HUDEP-2 (cell line): Measurements from ENCODE around the gene RASSF6.
"Not testable (repeated sequence)": the region's sequence is repeated elsewhere in the genome, so short reads cannot be mapped to it uniquely, and the experiment has no call there.

Source experiments
- DNase-seq, 76 experiments: peaks; one replicate each; lab custom pipeline; 2025; ENCODE audit not compliant: unreplicated experiment in 76 of 76; lab: John Stamatoyannopoulos, UW

RASSF6 gene

DNA sequence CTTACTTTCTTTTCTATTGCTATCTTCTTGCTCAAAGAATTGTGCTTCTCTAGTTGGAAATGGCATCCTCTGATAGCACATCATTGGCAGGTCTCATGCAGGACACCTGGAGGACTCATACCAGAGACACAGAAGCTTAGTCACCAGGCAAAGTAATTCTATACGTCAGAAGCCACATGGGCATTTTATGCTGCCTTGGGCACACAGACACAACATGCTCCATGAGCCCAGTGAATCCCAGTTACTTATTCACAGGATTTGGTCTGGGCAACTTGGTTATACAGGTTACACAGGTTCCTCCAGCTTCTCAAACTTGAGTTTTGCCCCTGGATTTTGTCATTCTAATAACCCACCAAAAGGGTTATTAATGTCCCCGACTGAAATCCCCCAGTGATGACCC lies 7.1 kb downstream of the RASSF6 start:
- DNase-seq, result no peak

DNA sequence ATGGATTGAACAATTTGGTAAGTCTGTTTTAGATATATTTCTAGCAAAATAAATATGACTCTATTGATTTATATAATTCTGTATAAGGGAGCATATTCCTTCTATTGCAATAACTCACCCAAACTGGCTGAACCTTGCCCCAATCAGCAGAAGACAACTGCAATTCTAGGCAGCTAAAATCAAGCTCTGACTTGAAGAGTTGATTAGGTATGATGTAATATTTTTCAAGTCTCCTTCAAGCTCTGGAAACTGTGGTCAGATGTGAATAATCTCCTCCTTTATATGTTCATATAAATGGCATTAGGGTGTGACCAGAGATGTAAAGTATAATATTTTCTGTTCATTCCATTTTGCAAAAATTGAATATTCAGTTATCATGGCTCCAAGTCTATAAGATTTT lies 8.2 kb downstream of the RASSF6 start:
- no peak for DNase-seq

DNA sequence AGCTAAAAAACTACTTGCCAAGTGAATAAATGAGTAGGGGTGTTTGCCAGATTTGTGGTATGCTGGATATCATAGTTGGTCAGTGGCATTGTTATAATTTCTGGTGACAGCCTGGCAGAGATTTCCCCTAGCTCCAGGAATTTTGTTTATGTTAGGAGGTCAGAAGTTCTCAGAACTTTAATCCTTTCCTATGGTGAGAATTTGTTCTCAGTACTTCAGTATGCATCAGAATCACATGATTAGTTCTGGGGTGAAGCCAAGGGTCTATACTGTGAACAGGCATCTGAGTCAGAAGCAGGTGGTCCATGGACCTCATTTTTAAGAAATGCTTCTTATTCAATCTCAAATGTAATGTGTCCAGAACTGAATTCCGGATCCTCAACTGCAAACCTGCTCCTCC lies 10.5 kb downstream of the RASSF6 start:
- no peak for DNase-seq

DNA sequence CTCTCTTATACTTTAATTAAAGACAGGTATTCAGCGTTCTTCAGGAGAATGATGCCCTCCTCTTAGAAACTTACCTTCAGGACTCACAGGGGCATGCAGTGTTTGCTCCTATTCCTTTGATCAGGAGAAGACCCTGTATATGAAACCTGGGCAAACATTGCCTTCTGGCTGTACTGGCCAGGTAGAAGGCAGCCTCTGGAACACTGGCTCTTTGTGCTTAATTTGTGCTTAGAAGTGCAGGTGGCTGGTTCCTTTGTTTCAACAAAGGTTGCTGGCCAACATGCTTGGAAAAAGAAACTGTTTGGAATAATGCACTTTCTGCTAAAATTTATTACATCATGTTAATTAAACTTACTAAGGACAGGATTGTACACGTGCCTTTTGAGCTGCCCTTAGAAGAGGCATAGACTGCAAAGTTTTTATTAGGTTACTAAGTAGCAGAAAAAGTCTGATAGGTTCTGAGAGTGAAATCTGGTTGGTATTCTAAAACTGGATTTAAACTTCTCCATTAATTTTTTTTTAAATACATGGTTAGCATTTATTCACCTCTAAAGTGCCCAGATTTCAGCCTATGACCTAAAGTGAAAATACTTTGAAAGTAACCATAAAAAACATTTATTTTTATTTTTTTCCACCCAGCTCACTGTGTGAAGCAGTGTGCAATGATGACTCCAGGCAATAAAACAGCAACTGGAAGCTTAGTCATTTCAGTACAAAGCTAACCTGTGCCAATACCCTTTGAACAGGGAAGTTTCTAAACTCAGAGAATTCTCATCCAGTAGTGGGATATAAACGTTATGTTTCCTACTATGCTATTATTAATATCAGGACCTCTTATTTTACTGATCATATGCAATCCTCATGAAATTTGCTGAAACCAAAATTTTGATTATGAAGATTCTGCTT lies 11.3 kb downstream of the RASSF6 start:
- no peak for DNase-seq

DNA sequence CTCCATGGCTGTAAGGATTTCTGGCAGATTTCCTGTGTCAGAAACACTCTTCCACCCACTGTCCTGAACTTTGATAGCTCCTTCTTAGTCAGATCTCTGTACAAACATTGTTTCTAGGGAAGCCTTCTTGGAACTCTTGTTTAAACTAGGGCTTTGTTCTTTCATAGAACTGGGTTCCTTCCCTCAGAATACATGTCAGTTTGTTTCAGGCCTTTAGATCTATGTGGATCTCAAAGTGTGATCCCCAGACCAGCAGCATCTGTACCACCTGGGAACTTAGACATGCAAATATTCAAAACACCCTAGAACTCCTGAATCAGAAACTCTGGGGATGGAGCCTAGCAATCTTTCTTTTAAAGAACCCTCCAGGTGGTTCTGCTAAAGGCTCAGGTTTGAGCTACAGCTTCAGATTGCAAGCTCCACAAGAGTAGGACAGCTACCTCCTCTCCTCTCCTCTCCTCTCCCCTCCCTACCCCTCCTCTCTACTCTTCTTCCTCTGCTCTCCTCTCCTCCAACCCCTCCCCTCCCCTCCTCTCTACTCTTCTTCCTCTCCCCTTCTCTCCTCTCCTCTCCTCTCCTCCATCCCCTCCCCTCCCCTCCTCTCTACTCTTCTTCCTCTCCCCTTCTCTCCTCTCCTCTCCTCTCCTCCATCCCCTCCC lies 12.7 kb downstream of the RASSF6 start:
- no peak for DNase-seq

DNA sequence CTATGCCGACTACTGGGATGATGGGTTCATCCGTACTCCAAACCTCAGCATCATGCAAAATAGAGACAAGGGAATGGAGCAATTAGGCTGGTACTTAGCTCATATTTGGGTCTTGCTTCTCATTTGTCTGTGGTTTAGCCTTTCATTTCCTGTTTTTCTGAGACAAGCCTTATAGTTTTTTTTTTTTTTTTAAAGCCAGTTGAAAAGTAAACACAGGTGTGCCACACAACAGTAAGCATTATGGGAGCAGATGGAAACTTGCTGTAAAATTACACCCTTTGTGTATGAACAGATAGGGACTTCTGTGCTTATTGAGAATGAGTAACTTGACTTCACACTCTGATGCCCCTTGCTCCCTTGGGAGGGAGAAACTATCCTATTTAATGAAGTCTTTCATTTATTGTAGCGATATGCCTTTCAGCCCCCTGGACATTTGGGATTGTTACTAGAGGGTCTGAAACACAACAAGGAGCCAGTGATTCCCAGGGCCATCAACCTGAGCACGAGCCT lies 13.7 kb downstream of the RASSF6 start:
- DNase-seq, result no peak

DNA sequence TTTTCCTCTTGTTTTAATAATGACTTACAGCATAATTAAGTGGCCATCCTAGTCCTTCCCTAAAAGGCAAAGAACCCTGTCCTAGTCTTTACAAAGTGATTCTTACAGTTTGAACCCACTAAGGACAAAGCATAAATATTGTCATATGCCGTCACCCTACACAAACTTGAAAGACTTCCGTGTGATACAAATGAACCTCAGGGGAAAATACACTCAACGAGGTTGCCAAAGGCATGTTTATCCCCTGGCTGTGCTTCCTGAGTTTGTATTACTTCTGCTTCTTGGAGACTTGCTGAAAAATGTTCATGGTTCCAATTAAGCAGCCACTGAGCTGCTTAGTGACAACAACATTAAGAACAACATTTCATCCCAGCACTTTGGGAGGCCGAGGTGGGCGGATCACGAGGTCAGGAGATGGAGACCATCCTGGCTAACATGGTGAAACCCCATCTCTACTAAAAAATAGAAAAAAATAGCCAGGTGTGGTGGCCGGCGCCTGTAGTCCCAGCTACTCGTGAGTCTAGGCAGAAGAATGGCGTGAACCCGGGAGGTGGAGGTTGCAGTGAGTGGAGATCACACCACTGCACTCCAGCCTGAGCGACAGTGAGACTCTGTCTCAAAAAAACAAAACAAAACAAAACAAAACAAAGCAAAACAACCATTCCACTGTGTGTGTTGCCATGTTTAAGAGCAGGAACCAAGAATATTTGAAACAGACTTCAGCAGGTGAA lies 16.2 kb downstream of the RASSF6 start:
- DNase-seq, result no peak

DNA sequence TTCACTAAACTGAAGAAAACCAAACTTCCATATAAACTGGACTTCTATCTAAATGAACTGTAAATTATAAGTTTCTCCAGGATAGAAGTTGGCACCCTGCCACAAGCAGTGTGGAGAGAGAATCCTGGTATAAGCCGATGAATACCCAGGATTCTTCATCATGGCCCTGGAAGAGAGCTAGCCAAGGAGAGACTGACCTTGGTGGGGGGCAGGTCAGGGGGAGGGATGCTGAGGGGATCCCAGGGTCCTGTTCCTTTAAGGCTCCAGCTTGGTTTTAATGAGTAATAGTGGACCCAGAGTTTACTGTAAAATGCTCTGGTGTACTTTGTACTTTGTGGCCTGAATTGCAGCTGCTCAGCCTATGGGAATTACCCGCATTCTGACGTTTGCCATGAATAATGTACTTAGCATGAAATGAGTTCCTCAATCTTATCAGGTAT lies 16.9 kb downstream of the RASSF6 start:
- DNase-seq, result no peak

DNA sequence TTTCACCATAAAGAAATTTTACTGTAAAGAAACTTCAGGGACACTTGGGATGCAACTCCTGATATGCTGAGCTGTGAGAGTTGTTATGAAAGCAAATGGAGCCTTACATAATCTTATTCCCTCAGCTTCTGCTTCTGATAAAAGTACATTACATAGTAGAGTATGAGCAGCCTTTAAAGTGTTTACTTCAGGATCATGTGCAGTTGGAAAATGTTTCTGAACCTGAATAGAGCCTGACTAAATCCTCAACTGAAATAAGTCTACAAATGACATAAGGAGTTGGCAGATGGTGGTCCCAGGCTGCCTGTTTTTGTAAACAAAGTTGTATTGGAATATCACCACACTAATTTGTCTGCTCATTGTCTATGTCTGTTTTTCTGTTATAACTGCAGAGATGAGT lies 19.3 kb downstream of the RASSF6 start:
- no peak for DNase-seq

DNA sequence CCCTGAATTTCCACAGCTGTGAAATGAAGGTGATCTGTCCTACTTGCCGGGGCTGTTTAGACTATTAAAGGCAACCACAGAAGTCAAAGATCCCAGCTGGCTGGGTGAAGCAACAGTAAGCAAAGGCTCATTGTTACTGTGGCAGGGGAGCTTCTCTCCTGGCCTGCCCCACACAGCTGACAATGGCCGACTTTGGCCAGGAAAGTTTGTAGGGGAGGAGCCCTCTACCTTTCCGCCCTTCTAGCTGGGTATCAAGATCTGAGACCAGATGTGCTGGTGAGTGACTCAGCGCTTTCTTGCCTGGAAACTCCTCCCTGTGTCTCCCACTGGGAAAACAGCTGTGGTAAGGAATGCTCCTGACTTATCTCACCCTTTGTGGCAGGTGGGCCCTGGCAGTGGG lies 21.1 kb downstream of the RASSF6 start:
- DNase-seq, result no peak

DNA sequence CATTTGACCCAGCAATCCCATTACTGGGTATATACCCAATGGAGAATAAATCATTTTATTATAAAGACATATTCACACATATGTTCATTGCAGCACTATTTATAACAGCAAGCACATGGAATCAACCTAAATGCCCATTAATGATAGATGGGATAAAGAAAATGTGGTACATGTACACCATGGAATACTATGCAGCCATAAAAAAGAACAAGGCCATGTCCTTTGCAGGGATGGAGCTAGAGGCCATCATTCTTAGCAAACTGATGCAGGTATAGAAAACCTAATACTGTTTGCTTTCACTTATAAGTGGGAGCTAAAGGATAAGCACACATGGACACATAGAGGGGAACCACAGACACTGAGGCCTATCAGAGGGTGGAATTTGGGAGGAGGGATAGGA lies 22.6 kb downstream of the RASSF6 start:
- DNase-seq, result no peak

DNA sequence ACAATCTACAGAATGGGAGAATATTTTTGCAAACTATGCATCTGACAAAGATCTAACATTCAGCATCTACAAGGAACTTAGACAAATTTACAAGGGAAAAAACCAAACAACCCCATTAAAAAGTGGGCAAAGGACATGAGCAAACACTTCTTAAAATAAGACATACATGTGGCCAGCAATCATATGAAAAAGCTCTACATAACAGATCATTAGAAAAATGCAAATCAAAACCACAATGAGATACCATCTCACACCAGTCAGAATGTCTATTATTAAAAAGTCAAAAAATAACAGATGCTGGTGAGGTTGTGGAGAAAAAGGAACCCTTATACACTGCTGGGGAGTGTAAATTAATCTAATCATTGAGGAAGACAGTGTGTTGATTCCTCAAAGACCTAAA lies 23.1 kb downstream of the RASSF6 start:
- not testable (repeated sequence) for DNase-seq

DNA sequence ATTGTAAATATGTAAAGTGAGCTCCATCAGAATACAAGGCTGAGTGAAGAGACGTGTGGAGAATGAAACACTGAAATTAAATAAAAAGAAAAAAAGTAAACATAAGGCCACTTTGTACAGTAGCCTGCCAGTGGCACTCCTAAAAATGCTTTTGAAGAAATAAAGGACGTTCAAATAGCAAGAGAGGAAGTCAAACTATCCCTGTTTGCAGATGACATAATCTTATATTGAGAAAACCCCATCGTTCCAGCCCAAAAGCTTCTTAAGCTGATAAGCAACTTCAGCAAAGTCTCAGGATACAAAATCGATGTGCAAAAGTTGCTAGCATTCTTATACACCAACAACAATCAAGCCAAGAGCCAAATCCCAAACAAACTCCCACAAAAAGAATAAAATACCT lies 24.2 kb downstream of the RASSF6 start:
- no peak for DNase-seq

DNA sequence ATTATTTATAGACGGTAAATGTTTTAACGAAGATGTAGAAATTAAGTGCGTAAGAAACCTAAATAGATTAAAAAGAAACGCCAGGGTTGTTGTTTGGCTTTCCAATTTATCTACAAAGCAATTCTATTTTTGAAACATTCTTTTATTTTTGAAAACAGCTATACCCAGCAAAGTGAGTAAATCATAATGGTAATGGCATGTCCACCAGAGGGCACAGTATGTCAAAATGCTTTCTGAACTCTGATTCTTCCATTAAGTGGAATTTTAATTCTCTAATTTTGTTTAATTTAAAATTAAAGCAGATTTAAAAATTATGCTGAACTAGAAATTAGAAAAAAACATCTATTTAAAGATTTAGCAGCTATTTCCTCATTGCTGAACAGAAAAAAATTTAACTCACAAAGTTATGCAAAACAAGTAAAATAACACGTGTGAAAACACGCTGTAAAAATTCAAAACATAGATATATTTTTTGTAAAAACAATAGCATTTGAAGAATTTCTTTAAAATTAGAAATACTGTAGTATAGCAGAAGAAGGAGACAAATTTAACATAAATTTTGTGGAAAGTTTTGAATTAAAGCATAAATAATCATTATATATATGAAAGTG lies 26.5 kb downstream of the RASSF6 start:
- DNase-seq, result peak in 3 of 76 experiments; percentile 4 to 13 (median 11)

DNA sequence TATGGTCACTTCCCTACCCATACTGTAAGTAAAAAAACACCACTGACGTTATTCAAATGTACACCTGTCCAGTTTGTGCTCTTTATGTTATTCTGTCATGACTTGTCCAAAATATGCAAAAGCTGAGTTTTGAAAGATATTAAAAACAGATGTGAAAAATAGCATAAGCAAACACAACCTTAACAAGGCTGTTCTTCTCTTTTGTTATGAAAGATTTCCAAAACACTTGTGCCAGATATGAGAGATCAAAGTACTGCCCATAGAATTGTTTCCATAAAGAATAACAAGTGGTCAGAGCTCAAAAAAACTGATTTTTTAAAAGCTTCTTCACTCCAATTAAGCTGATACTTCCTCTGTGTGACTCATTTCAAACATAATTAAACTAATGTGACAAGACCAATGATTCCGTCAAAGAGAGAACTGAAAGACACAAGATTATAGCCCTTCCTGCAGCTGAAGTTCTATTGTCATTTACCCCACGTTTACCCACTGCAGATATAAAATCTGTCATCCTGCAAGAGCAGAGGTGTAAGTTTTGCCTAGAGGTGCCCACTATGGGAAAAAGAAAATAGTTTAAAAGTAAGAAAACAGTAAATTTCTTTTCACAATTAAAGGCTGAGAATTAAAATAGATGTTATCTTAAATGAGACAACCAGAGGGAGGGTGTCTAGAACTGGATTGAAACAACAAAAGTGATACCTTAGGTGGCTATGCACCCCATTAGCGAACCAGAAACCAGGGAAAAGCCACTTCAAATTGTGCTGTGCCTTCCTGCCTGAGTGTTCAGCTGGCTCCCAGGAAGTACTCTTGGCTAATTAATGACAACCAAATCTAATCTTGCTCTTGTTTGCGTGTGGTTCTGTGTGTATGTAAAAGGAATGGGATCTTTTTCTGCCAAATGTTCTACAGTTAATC lies 30.1 kb downstream of the RASSF6 start:
- DNase-seq, result no peak

DNA sequence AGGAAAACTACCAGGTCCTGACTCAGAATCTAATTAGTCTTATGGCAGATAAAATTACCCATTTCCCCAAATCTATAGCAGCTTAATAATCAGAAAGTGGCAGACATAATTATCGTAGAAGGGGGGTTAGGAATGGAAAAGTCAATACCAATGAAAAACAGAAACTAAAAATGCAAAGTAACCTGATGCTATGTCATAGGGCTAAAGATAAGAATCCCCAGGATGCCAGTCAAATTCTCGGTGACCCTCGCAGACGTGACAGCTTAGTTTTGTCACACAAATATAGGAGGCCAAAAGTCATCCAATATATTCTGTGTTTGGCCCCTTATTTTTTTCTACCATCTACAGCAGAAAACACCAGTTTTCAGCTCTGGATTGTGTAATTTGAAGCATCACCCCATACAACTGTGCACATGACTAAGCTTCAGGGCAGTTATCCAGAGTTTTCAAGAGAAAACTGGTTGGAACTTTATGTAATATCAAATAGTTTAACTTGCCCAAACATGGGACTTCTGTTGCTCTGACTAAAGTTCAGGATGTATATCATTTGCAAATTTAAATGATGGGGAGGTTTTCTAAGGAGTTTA lies 30.9 kb downstream of the RASSF6 start:
- no peak for DNase-seq

DNA sequence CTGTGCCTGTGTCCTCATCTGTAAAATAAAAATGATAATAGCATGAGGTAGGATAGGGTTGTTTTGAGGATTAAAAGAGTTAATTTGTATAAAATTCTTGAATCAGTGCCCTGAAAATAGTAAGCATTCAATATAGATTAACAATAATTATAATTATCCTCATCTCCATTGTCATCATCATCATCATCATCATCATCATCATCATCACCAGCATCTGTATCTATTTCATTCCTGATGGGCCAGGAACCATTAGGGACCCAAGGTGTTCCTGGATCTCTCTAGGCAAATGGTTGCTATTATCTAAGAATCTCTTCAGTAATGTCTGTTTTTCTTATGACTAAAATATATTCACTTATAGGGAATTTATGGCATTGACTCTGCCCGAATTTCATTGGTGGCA lies 31.6 kb downstream of the RASSF6 start:
- no peak for DNase-seq

DNA sequence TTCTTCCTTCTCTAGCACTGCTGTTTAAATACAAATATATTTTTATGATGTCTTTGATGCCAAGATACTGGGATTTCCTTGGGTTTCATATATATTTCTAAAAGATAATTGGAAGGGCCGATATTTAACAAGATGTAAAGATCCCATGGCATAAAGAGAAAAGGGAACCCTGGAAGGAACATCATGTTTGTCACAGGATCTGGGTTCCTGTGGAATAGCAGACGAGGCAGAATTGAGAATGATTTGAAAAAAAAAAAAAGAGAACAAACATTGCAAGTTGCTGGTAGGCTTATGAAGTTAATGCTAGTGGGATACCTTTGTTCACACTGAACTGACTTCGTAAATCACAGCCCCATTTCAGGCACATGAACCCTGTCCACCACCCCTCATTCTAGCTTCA lies 33.6 kb downstream of the RASSF6 start:
- DNase-seq, result no peak

DNA sequence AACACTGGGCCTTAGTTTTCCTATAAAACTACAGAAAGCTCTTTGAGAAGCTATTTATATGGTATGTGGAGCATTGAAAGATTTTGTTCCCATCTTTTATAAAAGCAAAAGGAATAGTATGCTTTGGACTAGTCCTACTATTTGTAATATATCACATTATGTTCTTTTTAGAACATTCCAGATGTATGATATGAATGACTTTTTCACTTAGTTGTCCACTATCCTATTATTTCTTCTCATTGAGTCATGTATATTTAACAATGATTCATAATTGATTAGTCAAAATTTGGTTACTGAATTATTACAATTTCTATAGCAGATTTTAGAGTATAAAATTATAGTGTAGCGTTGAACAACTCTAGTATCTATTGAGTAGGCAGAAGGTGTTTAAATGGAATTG lies 34.2 kb downstream of the RASSF6 start:
- DNase-seq, result no peak
